Lung (tissue), 12 donors: ENCODE data around the gene VCAN. TPM values are rescaled to one million over a fixed set of nuclear protein-coding genes. Genes with fewer than 3 reads are reported as not detected.

Experiments used
- ATAC-seq: fragments of 200-7000 bp; cut with Tn5 transposase; one replicate; pipeline ENCODE4 v1.9.1; 2020; ENCODE audit warnings: moderate number of reproducible peaks; ENCODE audit not compliant: insufficient read depth, low FRiP score
- DNase-seq, 3 donors: peaks; one replicate each; pipeline ENCODE4 v3.0.0-alpha.2; 2013 to 2017
- H3K27ac ChIP-seq, 2 donors: one replicate each; pipeline ENCODE4 v1.5.1; 2013; ENCODE audit warnings: mild to moderate bottlenecking in 2 of 2, moderate library complexity in 2 of 2, control low read depth in 1 of 2, inconsistent platforms in 1 of 2, low read depth in 1 of 2, low read length in 1 of 2
- H3K27me3 ChIP-seq, 3 donors: one replicate each; pipeline ENCODE4 v1.5.1; 2013; ENCODE audit warnings: low read length in 2 of 3; ENCODE audit not compliant: control insufficient read depth in 3 of 3, insufficient read depth in 3 of 3
- H3K36me3 ChIP-seq, 4 donors: one replicate each; pipeline ENCODE4 v1.5.1; 2013; ENCODE audit warnings: low read length in 4 of 4, mild to moderate bottlenecking in 1 of 4, moderate library complexity in 1 of 4; ENCODE audit not compliant: control insufficient read depth in 4 of 4, insufficient read depth in 4 of 4
- H3K4me1 ChIP-seq, 5 donors: one replicate each; pipeline ENCODE4 v1.5.1; 2013; ENCODE audit warnings: low read length in 5 of 5, mild to moderate bottlenecking in 2 of 5, moderate library complexity in 1 of 5; ENCODE audit not compliant: control insufficient read depth in 5 of 5, insufficient read depth in 5 of 5
- H3K4me3 ChIP-seq: one replicate; pipeline ENCODE4 v1.5.1; 2013; ENCODE audit warnings: mild to moderate bottlenecking, control low read depth, moderate library complexity
- H3K9ac ChIP-seq, 2 donors: one replicate each; pipeline ENCODE4 v1.5.1; 2013; ENCODE audit warnings: low read length in 2 of 2, control low read depth in 1 of 2; ENCODE audit not compliant: insufficient read depth in 1 of 2
- H3K9me3 ChIP-seq, 4 donors: one replicate each; pipeline ENCODE4 v1.5.1; 2013; ENCODE audit warnings: low read length in 3 of 4, mild to moderate bottlenecking in 1 of 4, moderate library complexity in 1 of 4; ENCODE audit not compliant: control insufficient read depth in 4 of 4, insufficient read depth in 3 of 4
- CTCF ChIP-seq: IDR thresholded peaks from 2 replicates; pipeline ENCODE4 v1.5.1; 2012; ENCODE audit warnings: mild to moderate bottlenecking; ENCODE audit errors: control extremely low read depth, extremely low read depth
- WGBS, 2 donors: extraction: QIAGEN DNeasy Blood & Tissue Kit; methylation state at CpG; one replicate each; pipeline ENCODE4 v1.1.7; 2013; 5-methylcytosine and 5-hydroxymethylcytosine counted together
- polyA plus RNA-seq, 2 donors: library from polyadenylated mRNA; stranded (reverse); fragments of 200-250 nt; gene quantifications; one replicate each; pipeline ENCODE4 v1.2.1, GENCODE V29; 2013
- total RNA-seq, 2 donors: library from RNA; depleted of rRNA in 1 of 2; stranded (reverse); fragments of >200 nt in 1 of 2; gene quantifications; one replicate each; pipeline ENCODE4 v1.2.1, GENCODE V29; 2014 to 2021
- donor health status: control.
- donor health status: control.
- donor health status: Bipolar disorder and iron deficiency.
- donor health status: healthy.
- donor health status: DM: yes; HTN: yes; CAD: no.

VCAN gene
- total and polyA plus RNA-seq, 4 donors, result 11.6 to 276 (median 156) TPM

GRCh38 chr5:83472213-83472507 is 616 bp downstream of the VCAN start:
- Histone ChIP-seq H3K4me1 (peaks cover 0 to 30% (median 10%) of the 10 kb centered on the region in 5 donors), H3K4me3 (peak overlapping the region; percentile 17), H3K27me3 (peaks cover 0 to 18% (median 2%) of the 10 kb centered on the region in 3 donors), H3K9me3 (no peaks in the 10 kb centered on the region), H3K27ac (peak overlapping the region in 1 of 2 donors; percentile 79), H3K9ac (peak overlapping the region; percentile 72 to 96), H3K36me3 (peaks cover 0 to 28% (median 3%) of the 10 kb centered on the region in 4 donors)
- DNase-seq (peak in 1 of 3 donors; percentile 62), ATAC-seq (no peak)
- TF ChIP-seq CTCF, result no peak
- WGBS, 2 donors, result 0 to 2% methylated on average over 5 of the region's 5 CpGs

GRCh38 chr5:83472508-83473345 is 1.2 kb downstream of the VCAN start:
- 1% methylated on average over 54 of the region's 54 CpGs for WGBS, 2 donors
- Histone ChIP-seq H3K4me3 (peak overlapping the region; percentile 17), H3K36me3 (peaks cover 0 to 28% (median 3%) of the 10 kb centered on the region in 4 donors), H3K9me3 (no peaks in the 10 kb centered on the region), H3K9ac (peak overlapping the region; percentile 72 to 96), H3K27me3 (peaks cover 0 to 18% (median 2%) of the 10 kb centered on the region in 3 donors), H3K27ac (peak overlapping the region in 1 of 2 donors; percentile 79), H3K4me1 (peaks cover 0 to 28% (median 9%) of the 10 kb centered on the region in 5 donors)
- ATAC-seq (peak; percentile 10), DNase-seq (peak; percentile 51 to 71 (median 58))
- no peak for TF ChIP-seq CTCF

GRCh38 chr5:83473346-83474160 is 2.0 kb downstream of the VCAN start:
- peak; percentile 99 to 100 (median 99) for DNase-seq
- peak overlapping the region; percentile 68 to 81 for H3K27ac ChIP-seq
- peak; percentile 84 for ATAC-seq
- 1% methylated on average over 38 to 42 of the region's 42 CpGs for WGBS, 2 donors
- TF ChIP-seq CTCF, result peak; percentile 28
- H3K36me3 ChIP-seq, result peaks cover 0 to 35% (median 3%) of the 10 kb centered on the region in 4 donors
- no peaks in the 10 kb centered on the region for H3K9me3 ChIP-seq
- H3K9ac ChIP-seq, result peak overlapping the region; percentile 72 to 96
- peaks cover 0 to 18% (median 2%) of the 10 kb centered on the region in 3 donors for H3K27me3 ChIP-seq
- H3K4me3 ChIP-seq, result peak overlapping the region; percentile 33
- H3K4me1 ChIP-seq, result peaks cover 0 to 28% (median 9%) of the 10 kb centered on the region in 5 donors
